Coronary artery (tissue), 2 donors: ENCODE results near the gene PISD.

Source experiments
- DNase-seq: peaks from one replicate; pipeline ENCODE4 v3.0.0-alpha.2; 2017; ENCODE audit warnings: low spot score
- H3K27ac ChIP-seq, 2 donors: fragments of 200-600 bp; sonication (generic); one replicate each; pipeline ENCODE4 v1.5.1; 2016 to 2019
- H3K4me3 ChIP-seq: fragments of 200-600 bp; sonication (generic); 2 replicates; pipeline ENCODE4 v1.5.1; 2016; ENCODE audit warnings: mild to moderate bottlenecking, moderate library complexity
- TF ChIP-seq, protein P1 (sequence below): fragments of 200-600 bp; sonication (generic); IDR thresholded peaks from one replicate; pipeline ENCODE4 v1.5.1; 2019; ENCODE audit warnings: antibody characterized with exemption

PISD gene

DNA sequence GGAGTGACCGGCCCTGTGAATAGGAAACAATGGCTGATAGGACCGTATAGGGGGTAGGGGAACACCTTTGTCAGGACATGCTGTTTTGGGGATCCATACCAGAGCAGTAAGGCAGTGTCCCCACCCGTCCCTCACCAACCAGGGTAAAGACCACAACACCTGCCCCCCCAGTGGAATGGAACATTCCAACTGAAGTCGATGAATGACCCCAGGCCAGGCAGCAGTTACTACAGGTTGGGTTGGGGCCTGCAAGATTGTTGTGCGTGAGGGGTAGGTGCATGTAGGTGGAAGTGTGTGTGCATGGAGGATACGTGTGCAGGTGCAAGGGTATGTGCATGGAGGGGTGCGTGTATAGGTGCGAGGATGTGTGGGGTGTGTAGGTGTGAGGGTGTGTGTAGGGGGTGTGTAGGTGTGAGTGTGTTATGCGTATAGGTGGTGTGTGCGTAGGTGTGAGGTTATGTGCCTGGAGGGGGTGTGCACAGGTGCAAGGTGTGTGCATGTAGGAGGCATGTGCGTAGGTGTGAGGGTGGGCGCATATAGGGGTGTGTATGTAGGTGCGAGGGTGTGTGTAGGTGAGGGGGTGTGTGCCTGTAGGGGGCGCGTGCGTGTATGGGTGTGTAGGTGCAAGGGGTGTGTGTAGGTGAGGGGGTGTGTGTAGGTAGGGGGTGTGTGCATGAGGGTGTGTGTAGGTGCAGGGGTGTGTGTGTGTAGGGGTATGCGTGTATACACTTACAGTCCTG lies 32.9 kb downstream of the PISD start:
- DNase-seq = no peak
- TF ChIP-seq, protein P1, sequence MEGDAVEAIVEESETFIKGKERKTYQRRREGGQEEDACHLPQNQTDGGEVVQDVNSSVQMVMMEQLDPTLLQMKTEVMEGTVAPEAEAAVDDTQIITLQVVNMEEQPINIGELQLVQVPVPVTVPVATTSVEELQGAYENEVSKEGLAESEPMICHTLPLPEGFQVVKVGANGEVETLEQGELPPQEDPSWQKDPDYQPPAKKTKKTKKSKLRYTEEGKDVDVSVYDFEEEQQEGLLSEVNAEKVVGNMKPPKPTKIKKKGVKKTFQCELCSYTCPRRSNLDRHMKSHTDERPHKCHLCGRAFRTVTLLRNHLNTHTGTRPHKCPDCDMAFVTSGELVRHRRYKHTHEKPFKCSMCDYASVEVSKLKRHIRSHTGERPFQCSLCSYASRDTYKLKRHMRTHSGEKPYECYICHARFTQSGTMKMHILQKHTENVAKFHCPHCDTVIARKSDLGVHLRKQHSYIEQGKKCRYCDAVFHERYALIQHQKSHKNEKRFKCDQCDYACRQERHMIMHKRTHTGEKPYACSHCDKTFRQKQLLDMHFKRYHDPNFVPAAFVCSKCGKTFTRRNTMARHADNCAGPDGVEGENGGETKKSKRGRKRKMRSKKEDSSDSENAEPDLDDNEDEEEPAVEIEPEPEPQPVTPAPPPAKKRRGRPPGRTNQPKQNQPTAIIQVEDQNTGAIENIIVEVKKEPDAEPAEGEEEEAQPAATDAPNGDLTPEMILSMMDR = no peak
- peak overlapping the region in 1 of 2 donors; percentile 94 for H3K27ac ChIP-seq
- peak overlapping the region; percentile 96 for H3K4me3 ChIP-seq

GRCh38 chr22:31628362-31628761 lies 33.7 kb downstream of the PISD start:
- Histone ChIP-seq H3K4me3 (no peak overlapping the region), H3K27ac (peak overlapping the region in 1 of 2 donors; percentile 71)
- TF ChIP-seq, protein P1 = no peak
- no peak for DNase-seq

- no peak for DNase-seq
- TF ChIP-seq, protein P1 = no peak
- Histone ChIP-seq H3K4me3 (no peak overlapping the region), H3K27ac (peak overlapping the region in 1 of 2 donors; percentile 71)
These were observed 34.7 kb downstream of the PISD start for GRCh38 chr22:31627223-31627731.

DNA sequence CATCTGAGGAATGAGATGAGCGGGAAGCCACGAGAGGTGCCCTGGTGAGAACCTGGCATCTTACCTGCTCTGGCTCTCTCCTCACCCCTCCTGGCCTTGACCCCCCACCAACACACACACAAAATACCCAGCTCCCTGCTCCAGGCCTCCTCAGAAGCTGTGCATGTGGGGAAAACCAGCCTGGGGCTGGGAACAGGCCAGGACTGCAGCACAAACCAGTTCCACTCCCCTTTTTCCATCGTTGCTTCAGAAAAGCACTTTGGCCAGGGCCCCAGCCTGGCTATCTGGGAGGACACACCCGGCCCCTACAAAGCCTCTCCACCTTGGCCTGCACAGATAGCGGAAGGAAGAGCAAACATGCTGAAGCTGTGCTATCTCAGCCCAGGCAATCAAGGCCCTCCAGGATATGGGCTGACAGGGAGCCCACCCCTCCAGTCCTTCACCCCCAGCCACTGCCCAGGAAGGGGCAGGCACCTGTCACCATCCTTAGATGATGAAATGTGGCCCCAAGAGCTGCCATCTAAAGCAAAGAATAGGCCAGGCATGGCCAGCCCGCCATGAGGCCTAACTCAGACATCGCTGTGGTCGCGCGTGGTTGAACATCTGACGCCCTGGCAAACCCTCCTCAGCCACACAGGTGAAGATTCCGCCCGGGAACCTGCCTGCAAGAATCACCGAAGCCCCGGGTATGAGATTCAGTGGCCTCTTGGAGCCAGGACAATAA lies 35.4 kb downstream of the PISD start:
- Histone ChIP-seq H3K27ac (peak overlapping the region in 1 of 2 donors; percentile 71), H3K4me3 (peak overlapping the region; percentile 23)
- TF ChIP-seq, protein P1 = no peak
- DNase-seq = no peak

DNA sequence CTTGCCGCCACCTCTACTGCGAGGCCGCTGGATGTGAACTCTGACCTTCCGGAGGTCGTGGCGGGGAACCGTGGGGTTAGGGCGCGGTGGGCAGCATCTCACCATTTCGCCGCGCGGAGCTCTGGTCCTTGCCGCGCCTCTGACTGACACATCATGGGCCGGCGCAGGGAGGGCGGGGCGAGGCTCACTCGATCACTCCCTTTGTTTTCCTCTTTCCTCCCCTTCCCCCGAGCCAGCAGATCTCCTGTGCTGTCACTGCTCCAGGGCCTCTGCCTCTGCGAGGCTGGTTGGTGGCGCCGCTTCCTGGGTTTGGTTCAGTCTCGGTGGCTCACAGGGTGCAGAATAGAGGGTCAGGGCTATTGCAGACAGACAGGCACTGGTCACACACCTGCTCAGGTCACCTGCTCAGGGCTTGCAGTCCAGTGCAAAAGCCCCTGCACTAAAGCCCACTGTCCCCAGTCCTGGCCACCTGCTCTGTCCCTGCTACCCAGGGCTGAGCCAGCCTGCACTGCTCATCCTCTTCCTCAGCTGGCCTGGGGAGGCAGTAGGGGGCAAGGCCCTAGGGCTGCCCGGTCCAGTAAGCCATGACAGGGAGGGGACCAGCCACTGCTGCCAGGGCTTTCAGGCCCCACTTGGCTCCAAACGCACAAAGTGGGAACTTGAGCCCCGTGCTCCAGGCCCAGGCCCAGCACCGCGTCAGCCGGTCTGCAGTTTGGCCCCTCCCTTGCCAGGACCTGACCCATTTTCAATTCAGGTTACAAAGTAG lies 36.2 kb downstream of the PISD start:
- no peak for DNase-seq
- Histone ChIP-seq H3K27ac (peak overlapping the region in 1 of 2 donors; percentile 71), H3K4me3 (peak overlapping the region; percentile 23)
- TF ChIP-seq, protein P1 = no peak

DNA sequence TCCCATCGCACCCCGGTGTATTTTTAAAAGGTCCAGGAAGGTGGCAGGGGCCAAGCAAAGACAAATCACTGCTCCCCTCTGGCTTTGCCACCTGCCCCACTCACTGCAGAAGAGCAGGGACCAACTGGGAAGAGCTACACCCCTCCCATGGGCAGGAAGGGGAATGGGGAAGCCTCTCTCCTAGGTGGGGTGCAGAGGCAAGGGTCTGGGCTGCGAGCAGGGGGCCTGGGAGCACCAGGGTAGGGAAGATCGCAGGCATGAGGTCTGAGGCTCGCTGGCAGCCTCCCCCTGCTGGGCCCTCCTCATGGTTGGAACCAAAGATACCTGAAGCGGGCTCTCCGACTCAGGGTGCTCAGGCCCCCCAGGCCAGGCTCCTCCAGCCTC lies 36.8 kb downstream of the PISD start:
- no peak for DNase-seq
- peak overlapping the region; percentile 23 for H3K4me3 ChIP-seq
- TF ChIP-seq, protein P1 = no peak
- H3K27ac ChIP-seq = peak overlapping the region in 1 of 2 donors; percentile 71
